ENCODE results near the gene C1orf116.

The C1orf116 gene

DNA sequence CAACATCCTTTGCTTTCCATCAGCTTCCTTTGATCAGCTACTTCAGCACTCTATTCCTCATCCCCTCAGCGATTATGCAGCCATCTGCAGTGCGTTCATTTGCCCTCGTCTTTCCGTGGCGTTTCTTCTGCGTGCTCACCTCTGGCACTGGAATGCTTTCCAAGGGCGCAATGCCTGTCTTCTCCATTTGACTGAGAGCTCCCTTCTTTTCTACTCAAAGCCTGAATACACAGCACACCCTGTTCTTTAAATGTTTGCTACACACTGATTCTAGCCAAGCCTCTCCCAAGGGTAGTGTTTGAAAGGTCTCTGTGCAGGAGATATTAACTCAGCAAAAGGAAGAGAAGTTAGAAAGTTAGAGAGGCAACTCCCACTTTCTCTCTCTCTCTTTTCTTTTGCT, 22.6 kb downstream of the C1orf116 start:
- TF ChIP-seq, protein P1, sequence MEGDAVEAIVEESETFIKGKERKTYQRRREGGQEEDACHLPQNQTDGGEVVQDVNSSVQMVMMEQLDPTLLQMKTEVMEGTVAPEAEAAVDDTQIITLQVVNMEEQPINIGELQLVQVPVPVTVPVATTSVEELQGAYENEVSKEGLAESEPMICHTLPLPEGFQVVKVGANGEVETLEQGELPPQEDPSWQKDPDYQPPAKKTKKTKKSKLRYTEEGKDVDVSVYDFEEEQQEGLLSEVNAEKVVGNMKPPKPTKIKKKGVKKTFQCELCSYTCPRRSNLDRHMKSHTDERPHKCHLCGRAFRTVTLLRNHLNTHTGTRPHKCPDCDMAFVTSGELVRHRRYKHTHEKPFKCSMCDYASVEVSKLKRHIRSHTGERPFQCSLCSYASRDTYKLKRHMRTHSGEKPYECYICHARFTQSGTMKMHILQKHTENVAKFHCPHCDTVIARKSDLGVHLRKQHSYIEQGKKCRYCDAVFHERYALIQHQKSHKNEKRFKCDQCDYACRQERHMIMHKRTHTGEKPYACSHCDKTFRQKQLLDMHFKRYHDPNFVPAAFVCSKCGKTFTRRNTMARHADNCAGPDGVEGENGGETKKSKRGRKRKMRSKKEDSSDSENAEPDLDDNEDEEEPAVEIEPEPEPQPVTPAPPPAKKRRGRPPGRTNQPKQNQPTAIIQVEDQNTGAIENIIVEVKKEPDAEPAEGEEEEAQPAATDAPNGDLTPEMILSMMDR (IDR thresholded peaks at IDR 0.05; ENCODE audit: extremely low read depth, insufficient read depth, missing control alignments) = no peak
- in situ Hi-C loops (cut with MboI; ENCODE audit: low pct_unique_long_range_greater_than_20kb, low sequenced_read_pairs, unreplicated experiment) = no loop called here
- no peak for DNase-seq (ENCODE audit: low spot score)

DNA sequence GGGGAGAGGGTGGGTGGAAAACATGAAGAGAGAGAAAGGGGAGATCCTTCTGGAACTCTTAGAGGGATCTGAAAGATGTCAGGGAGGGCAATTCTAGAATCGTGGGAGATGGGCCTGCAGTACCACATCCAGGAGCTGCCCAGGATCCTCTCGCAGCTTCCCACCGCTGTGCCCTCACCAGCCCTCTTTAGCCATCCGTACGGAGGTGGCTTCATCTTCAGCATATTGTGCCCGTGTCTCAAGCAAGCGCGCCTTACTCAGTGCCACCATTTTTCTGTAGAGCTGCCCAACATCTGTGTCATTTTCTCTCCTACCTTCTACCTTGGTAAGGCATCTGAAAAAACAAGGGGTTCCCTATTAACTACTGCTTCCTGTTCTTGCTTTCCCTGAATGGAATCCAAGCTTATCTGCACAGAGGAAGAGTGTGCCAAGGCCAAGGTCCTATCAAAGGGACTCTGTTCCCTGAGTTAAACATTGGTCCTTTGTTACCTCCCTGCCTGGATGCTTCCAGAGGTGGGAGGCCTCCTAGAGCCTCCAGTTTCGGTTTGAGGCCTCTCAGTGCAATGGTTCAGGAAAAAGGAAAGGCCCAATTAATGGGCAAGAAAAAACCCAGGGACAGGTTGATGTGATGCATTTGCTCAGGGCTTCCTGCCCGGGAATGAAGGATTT, 23.2 kb downstream of the C1orf116 start:
- TF ChIP-seq, protein P1 (IDR thresholded peaks at IDR 0.05; ENCODE audit: extremely low read depth, insufficient read depth, missing control alignments) = no peak
- no peak for DNase-seq (ENCODE audit: low spot score)
- in situ Hi-C loops (cut with MboI; ENCODE audit: low pct_unique_long_range_greater_than_20kb, low sequenced_read_pairs, unreplicated experiment) = no loop called here

DNA sequence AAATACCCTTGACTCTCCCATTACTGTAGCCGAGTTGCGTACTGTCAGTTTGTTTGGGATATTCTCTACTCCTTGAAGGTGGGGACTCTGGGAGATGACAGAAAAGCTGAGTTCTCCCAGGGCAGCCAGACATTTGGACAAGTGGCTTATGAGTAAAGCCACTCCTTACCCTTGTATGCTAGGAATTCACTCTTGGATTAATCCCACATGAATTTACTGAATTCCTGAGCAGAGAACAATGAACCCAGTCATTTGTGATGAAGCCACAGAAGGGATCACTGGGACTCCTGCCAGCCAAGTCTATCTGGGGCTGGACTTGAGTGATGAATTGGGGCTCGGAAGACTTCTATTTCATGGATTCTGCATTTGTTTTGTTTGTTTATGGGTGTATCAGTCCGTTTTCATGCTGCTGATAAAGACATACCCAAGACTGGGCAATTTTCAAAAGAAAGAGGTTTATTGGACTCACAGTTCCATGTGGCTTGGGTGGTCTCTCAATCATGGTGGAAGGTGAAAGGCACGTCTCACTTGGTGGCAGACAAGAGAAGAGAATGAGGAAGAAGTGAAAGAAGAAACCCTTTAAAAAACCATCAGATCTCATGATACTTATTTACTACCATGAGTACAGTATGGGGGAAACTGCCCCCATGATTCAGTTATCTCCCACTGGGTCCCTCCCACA, 25.1 kb downstream of the C1orf116 start:
- in situ Hi-C loops (cut with MboI; ENCODE audit: low pct_unique_long_range_greater_than_20kb, low sequenced_read_pairs, unreplicated experiment) = no loop called here
- TF ChIP-seq, protein P1 (IDR thresholded peaks at IDR 0.05; ENCODE audit: extremely low read depth, insufficient read depth, missing control alignments) = no peak
- no peak for DNase-seq (ENCODE audit: low spot score)

DNA sequence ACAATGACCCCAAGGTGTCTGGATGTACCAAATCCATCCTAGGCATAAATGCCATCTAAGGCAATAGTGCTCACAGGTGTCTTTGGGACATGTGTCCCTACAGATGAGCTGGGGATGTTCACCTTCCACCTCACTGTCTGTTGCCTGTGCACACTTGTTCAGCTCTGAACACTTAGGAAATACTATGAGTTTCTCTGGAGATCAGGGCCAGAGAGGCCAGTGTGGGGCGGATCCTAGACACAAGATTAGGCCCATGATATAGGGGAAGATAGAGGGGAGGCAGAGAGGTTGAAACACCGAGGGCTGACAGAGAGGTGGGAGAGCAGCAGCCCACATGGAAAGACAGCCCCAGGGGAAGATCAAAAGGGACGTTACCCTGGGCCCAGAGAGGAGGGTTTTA, 25.6 kb downstream of the C1orf116 start:
- TF ChIP-seq, protein P1 (IDR thresholded peaks at IDR 0.05; ENCODE audit: extremely low read depth, insufficient read depth, missing control alignments) = no peak
- in situ Hi-C loops (cut with MboI; ENCODE audit: low pct_unique_long_range_greater_than_20kb, low sequenced_read_pairs, unreplicated experiment) = no loop called here
- no peak for DNase-seq (ENCODE audit: low spot score)

DNA sequence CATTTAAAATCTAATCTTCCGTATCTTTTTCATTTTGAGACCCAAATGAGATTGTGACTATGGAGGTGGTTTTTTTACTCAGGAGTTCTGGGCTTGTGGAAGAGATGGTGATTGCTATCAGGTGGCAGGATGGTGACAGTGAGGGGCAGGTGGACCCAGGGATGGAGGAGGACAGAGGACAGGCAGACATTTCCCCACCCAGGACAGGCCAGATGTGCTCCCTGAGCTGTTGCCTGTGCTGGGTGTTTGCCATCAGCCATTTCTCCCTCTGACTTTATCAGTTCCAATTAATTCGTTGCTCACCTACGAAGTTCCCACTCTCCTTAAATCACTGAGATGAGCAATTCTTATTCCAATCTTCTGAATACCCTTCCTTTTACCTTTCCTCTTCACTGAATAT, 26.5 kb downstream of the C1orf116 start:
- DNase-seq (ENCODE audit: low spot score) = no peak
- in situ Hi-C loops (cut with MboI; ENCODE audit: low pct_unique_long_range_greater_than_20kb, low sequenced_read_pairs, unreplicated experiment) = no loop called here
- TF ChIP-seq, protein P1 (IDR thresholded peaks at IDR 0.05; ENCODE audit: extremely low read depth, insufficient read depth, missing control alignments) = no peak

DNA sequence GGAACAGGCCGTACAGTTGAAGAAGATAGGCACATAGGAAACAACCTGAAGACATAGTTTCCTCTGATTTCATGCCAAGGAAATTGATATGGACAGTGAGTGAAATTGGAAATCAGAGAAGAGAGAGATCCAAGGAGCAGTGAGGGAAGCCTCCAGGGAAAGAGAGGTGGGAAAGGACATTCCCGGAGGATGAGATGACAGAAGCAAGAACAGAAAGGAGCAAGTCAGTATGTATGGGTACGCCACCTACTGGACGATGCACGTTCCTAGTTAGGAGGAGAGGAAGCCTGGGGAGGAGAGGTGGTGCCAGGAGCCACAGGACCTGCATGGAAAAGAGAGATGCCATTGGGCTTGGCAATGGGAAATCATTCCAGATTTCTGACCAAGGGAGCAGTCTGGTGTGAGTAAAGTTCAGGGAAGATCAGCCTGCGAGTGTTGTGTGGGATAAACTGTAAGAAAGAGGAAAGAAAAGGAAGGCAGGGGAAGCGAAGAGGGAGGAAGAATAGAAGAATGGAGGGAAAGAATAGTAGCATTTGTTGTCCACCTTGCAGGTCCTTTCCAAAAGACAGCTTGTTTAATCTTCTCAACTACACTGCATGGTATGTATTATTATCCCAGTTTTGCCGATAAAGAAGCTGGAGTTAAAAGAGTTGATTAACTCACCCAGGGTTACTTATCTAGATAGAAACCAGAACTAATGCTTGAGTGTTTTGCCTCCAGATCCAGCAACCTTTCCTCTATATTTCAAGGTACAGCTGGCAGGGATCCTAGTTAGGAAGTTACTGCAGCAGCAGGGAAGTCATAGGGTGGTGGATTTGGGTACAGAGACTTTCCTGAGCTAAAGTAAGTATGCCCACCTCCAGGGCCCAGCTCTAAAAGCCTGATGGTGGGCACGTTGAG, 27.4 kb downstream of the C1orf116 start:
- TF ChIP-seq, protein P1 (IDR thresholded peaks at IDR 0.05; ENCODE audit: extremely low read depth, insufficient read depth, missing control alignments) = peak; percentile 91
- in situ Hi-C loops (cut with MboI; ENCODE audit: low pct_unique_long_range_greater_than_20kb, low sequenced_read_pairs, unreplicated experiment) = no loop called here
- DNase-seq (ENCODE audit: low spot score) = peak; percentile 51
